DOHH2 (cell line): ENCODE measurements around the gene MRPL51.

ENCODE experiments used
- H3F3A ChIP-seq: fragments of 200-600 bp; sonication (generic), shearing (Covaris generic); 2 replicates; pipeline ENCODE4 v1.6.0; 2016; ENCODE audit warnings: antibody characterized with exemption, mild to moderate bottlenecking; ENCODE audit not compliant: control insufficient read depth, insufficient read depth
- H3K27ac ChIP-seq: fragments of 200-600 bp; sonication (generic); 2 replicates; pipeline ENCODE4 v1.5.1; 2014; ENCODE audit warnings: low read depth, mild to moderate bottlenecking, low read length, moderate library complexity
- H3K27me3 ChIP-seq: fragments of 200-600 bp; sonication (generic); 2 replicates; pipeline ENCODE4 v1.6.1; 2014; ENCODE audit warnings: mild to moderate bottlenecking, low read length, mixed read lengths; ENCODE audit not compliant: control insufficient read depth
- H3K36me3 ChIP-seq: fragments of 200-600 bp; sonication (generic); 2 replicates; pipeline ENCODE4 v1.6.1; 2014; ENCODE audit warnings: mild to moderate bottlenecking, low read length, moderate library complexity, mixed read lengths; ENCODE audit not compliant: control insufficient read depth
- H3K4me1 ChIP-seq: fragments of 200-600 bp; sonication (generic); 2 replicates; pipeline ENCODE4 v1.6.1; 2014; ENCODE audit warnings: mild to moderate bottlenecking, low read length, mixed read lengths; ENCODE audit not compliant: control insufficient read depth
- H3K4me2 ChIP-seq: fragments of 200-600 bp; sonication (generic); 2 replicates; pipeline ENCODE4 v1.6.0; 2014; ENCODE audit warnings: mild to moderate bottlenecking, low read length, moderate library complexity
- H3K4me3 ChIP-seq: fragments of 200-600 bp; sonication (generic); 2 replicates; pipeline ENCODE4 v1.5.1; 2014; ENCODE audit warnings: mild to moderate bottlenecking, low read length, mixed read lengths
- H3K79me2 ChIP-seq: fragments of 200-600 bp; sonication (generic); 2 replicates; pipeline ENCODE4 v1.6.1; 2014; ENCODE audit warnings: mild to moderate bottlenecking, low read length, mixed read lengths; ENCODE audit not compliant: control insufficient read depth
- H3K9me2 ChIP-seq: fragments of 200-600 bp; sonication (generic); replicated peaks from 2 replicates; pipeline ENCODE4 v1.6.1; 2014; ENCODE audit warnings: mild to moderate bottlenecking, low read length, mixed read lengths; ENCODE audit not compliant: control insufficient read depth
- H3K9me3 ChIP-seq: fragments of 200-600 bp; sonication (generic); 2 replicates; pipeline ENCODE4 v1.6.1; 2014; ENCODE audit warnings: antibody characterized with exemption, low read length, mixed read lengths; ENCODE audit not compliant: control insufficient read depth, insufficient read depth
- H4K20me1 ChIP-seq: fragments of 200-600 bp; sonication (generic); 2 replicates; pipeline ENCODE4 v1.6.0; 2014; ENCODE audit warnings: low read depth, mild to moderate bottlenecking, antibody characterized with exemption, low read length, moderate library complexity; ENCODE audit not compliant: control insufficient read depth, insufficient read depth
- EZH2phosphoT487 ChIP-seq: fragments of 200-600 bp; sonication (generic); IDR thresholded peaks from 2 replicates; pipeline ENCODE4 v1.6.1; 2017; ENCODE audit warnings: borderline replicate concordance, mild to moderate bottlenecking, antibody characterized with exemption, low read length, moderate library complexity, mixed read lengths
- TF ChIP-seq, protein P1 (sequence below): fragments of 200-600 bp; sonication (generic); IDR thresholded peaks from one replicate; pipeline ENCODE4 v1.5.1; 2014; ENCODE audit warnings: antibody characterized with exemption, mild to moderate bottlenecking, low read depth, low read length; ENCODE audit not compliant: poor library complexity, severe bottlenecking

MRPL51 gene

GRCh38 chr12:6492838-6493496 lies at the start of gene MRPL51:
Gene MRPL51, minus strand, starts transcription at chr12:6493262. Its CDS starts 126 bp downstream, at chr12:6493136.
- Histone ChIP-seq H3K4me3 (peak within 1 kb of the TSS; percentile 87), H4K20me1 (no peaks in the 10 kb centered on the region), H3K27ac (peak within 1 kb of the TSS; percentile 95), H3K9me3 (no peaks in the 10 kb centered on the region), H3K9me2 (no peaks in the 10 kb centered on the region), H3K36me3 (peaks cover 69% of the 10 kb centered on the region), H3K4me2 (peak within 1 kb of the TSS; percentile 95), H3F3A (peaks cover 16% of the 10 kb centered on the region), H3K27me3 (no peaks in the 10 kb centered on the region), H3K4me1 (peaks cover 35% of the 10 kb centered on the region), H3K79me2 (peaks cover 57% of the 10 kb centered on the region)
- no peak for TF ChIP-seq EZH2phosphoT487
- TF ChIP-seq, protein P1, sequence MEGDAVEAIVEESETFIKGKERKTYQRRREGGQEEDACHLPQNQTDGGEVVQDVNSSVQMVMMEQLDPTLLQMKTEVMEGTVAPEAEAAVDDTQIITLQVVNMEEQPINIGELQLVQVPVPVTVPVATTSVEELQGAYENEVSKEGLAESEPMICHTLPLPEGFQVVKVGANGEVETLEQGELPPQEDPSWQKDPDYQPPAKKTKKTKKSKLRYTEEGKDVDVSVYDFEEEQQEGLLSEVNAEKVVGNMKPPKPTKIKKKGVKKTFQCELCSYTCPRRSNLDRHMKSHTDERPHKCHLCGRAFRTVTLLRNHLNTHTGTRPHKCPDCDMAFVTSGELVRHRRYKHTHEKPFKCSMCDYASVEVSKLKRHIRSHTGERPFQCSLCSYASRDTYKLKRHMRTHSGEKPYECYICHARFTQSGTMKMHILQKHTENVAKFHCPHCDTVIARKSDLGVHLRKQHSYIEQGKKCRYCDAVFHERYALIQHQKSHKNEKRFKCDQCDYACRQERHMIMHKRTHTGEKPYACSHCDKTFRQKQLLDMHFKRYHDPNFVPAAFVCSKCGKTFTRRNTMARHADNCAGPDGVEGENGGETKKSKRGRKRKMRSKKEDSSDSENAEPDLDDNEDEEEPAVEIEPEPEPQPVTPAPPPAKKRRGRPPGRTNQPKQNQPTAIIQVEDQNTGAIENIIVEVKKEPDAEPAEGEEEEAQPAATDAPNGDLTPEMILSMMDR: no peak

- H3F3A ChIP-seq: peaks cover 29% of the 10 kb centered on the region
- peaks cover 36% of the 10 kb centered on the region for H3K4me1 ChIP-seq
- no peak overlapping the region for H3K27ac ChIP-seq
- no peak overlapping the region for H3K4me2 ChIP-seq
- TF ChIP-seq EZH2phosphoT487: no peak
- TF ChIP-seq, protein P1: no peak
- H4K20me1 ChIP-seq: no peaks in the 10 kb centered on the region
- H3K27me3 ChIP-seq: no peaks in the 10 kb centered on the region
- no peaks in the 10 kb centered on the region; the same call in 1 of the 2 replicates for H3K79me2 ChIP-seq
- H3K36me3 ChIP-seq: peaks cover 69% of the 10 kb centered on the region
- H3K9me2 ChIP-seq: no peaks in the 10 kb centered on the region
- H3K4me3 ChIP-seq: no peak overlapping the region
- H3K9me3 ChIP-seq: no peaks in the 10 kb centered on the region
These were observed 49.3 kb upstream of the MRPL51 start for GRCh38 chr12:6542209-6543009.

GRCh38 chr12:6541371-6542165 lies 48.5 kb upstream of the MRPL51 start:
- Histone ChIP-seq H3K4me2 (no peak overlapping the region; the same call in 1 of the 2 replicates), H3F3A (peaks cover 37% of the 10 kb centered on the region), H3K79me2 (peaks cover 3% of the 10 kb centered on the region), H3K9me2 (no peaks in the 10 kb centered on the region), H3K27ac (no peak overlapping the region), H3K4me3 (no peak overlapping the region), H3K9me3 (no peaks in the 10 kb centered on the region), H3K36me3 (peaks cover 69% of the 10 kb centered on the region), H3K4me1 (peaks cover 44% of the 10 kb centered on the region), H3K27me3 (no peaks in the 10 kb centered on the region), H4K20me1 (peaks cover 1% of the 10 kb centered on the region; the same call in 1 of the 2 replicates)
- no peak for TF ChIP-seq EZH2phosphoT487
- TF ChIP-seq, protein P1: no peak
